ENCODE data around the gene HEPH.

DNA sequence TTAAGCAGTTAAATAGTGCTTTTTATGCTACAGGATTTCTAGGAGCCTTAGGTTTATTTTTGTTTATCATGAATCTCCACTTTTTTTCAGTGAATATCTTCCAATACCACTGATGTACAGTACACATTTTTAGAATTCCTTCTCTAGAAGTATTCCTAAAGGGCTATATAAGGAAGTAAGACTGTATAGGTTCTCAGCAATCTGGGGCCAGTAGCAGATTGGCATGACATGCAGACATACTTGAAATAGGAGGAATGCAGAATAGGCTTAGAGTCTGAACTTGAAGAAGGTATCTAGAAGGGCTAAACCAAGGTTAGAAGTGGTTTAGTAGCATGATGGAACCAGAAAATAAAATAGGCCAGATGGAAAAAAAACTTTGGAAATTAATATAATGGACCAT is 29.8 kb downstream of the HEPH start:
- TF ChIP-seq POLR2A (IDR thresholded peaks at IDR 0.05), result no peak
- TF ChIP-seq, protein P1, sequence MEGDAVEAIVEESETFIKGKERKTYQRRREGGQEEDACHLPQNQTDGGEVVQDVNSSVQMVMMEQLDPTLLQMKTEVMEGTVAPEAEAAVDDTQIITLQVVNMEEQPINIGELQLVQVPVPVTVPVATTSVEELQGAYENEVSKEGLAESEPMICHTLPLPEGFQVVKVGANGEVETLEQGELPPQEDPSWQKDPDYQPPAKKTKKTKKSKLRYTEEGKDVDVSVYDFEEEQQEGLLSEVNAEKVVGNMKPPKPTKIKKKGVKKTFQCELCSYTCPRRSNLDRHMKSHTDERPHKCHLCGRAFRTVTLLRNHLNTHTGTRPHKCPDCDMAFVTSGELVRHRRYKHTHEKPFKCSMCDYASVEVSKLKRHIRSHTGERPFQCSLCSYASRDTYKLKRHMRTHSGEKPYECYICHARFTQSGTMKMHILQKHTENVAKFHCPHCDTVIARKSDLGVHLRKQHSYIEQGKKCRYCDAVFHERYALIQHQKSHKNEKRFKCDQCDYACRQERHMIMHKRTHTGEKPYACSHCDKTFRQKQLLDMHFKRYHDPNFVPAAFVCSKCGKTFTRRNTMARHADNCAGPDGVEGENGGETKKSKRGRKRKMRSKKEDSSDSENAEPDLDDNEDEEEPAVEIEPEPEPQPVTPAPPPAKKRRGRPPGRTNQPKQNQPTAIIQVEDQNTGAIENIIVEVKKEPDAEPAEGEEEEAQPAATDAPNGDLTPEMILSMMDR (IDR thresholded peaks at IDR 0.05), result no peak

All from suprapubic skin (tissue), 3 donors.